Ascending aorta (tissue), 2 donors: ENCODE results near the gene SH3BGR. TPM values are rescaled to one million over a fixed set of nuclear protein-coding genes. Genes with fewer than 3 reads are reported as not detected.

ENCODE experiments used
- DNase-seq, 2 donors: peaks; one replicate each; pipeline ENCODE4 v3.0.0-alpha.2; 2019; ENCODE audit warnings: low spot score in 2 of 2
- H3K27ac ChIP-seq, 2 donors: fragments of 200-600 bp; sonication (generic); one replicate each; pipeline ENCODE4 v1.5.1; 2016 to 2017; ENCODE audit warnings: mild to moderate bottlenecking in 1 of 2
- H3K27me3 ChIP-seq: fragments of 200-600 bp; sonication (generic); one replicate; pipeline ENCODE4 v1.5.1; 2017
- H3K36me3 ChIP-seq, 2 donors: fragments of 200-600 bp; sonication (generic); one replicate each; pipeline ENCODE4 v1.5.1; 2016
- H3K4me1 ChIP-seq, 2 donors: fragments of 200-600 bp; sonication (generic); one replicate each; pipeline ENCODE4 v1.5.1; 2016 to 2017; ENCODE audit warnings: mild to moderate bottlenecking in 1 of 2
- H3K4me3 ChIP-seq, 2 donors: fragments of 200-600 bp; sonication (generic); one replicate each; pipeline ENCODE4 v1.5.1; 2016 to 2017; ENCODE audit warnings: mild to moderate bottlenecking in 1 of 2
- H3K9me3 ChIP-seq, 2 donors: fragments of 200-600 bp; sonication (generic); one replicate each; pipeline ENCODE4 v1.5.1; 2016
- intact Hi-C: fragments of 100-400 bp; cut with DNase I; formaldehyde crosslinking; loops from one replicate; pipeline ENCODE4 v1.15.1; 2023
- total RNA-seq: library from RNA; depleted of rRNA; stranded (reverse); fragments of >200 nt; gene quantifications from one replicate; pipeline ENCODE4 v1.1.0, GENCODE V29; 2016
- TF ChIP-seq, protein P1 (sequence below), 3 experiments: fragments of 200-600 bp in 2 of 3; fragments of 450-650 bp in 1 of 3; sonication (generic) in 2 of 3; IDR thresholded peaks; one replicate each; pipeline ENCODE4 v1.5.1; 2016 to 2019; ENCODE audit warnings: antibody characterized with exemption in 3 of 3, mild to moderate bottlenecking in 1 of 3, moderate library complexity in 1 of 3

The SH3BGR gene
- total RNA-seq, 1 donor from 2014 or later, result not detected

DNA sequence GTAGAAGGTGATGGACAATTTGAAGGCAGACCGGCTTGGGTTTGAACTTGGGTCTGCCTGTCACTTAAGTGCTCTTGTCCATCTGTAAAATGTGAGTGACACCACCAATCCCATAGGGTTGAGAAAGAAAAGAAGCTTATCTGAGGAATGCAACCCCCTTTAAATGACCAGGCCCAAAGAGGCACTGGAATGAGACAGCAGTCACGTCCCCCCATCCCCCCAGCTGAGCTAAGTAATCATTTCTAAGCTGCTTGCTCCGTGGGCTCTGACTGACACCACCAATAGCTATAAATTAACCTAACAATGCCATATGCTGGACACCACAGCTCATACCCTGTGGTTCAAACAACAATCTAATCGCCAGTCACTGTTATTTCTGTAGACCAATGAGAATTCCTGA lies 21.3 kb upstream of the SH3BGR start:
- no peaks in the 10 kb centered on the region for H3K9me3 ChIP-seq
- no peak overlapping the region for H3K4me3 ChIP-seq
- no peaks in the 10 kb centered on the region for H3K4me1 ChIP-seq
- intact Hi-C loops, result no loop called here
- no peaks in the 10 kb centered on the region for H3K27me3 ChIP-seq
- H3K36me3 ChIP-seq, result no peaks in the 10 kb centered on the region
- H3K27ac ChIP-seq, result no peak overlapping the region
- DNase-seq, result no peak
- TF ChIP-seq, protein P1, sequence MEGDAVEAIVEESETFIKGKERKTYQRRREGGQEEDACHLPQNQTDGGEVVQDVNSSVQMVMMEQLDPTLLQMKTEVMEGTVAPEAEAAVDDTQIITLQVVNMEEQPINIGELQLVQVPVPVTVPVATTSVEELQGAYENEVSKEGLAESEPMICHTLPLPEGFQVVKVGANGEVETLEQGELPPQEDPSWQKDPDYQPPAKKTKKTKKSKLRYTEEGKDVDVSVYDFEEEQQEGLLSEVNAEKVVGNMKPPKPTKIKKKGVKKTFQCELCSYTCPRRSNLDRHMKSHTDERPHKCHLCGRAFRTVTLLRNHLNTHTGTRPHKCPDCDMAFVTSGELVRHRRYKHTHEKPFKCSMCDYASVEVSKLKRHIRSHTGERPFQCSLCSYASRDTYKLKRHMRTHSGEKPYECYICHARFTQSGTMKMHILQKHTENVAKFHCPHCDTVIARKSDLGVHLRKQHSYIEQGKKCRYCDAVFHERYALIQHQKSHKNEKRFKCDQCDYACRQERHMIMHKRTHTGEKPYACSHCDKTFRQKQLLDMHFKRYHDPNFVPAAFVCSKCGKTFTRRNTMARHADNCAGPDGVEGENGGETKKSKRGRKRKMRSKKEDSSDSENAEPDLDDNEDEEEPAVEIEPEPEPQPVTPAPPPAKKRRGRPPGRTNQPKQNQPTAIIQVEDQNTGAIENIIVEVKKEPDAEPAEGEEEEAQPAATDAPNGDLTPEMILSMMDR (IDR thresholded peaks at IDR 0.05), result no peak

- intact Hi-C loops, result no loop called here
- no peak overlapping the region for H3K4me3 ChIP-seq
- TF ChIP-seq, protein P1 (IDR thresholded peaks at IDR 0.05), result no peak
These were observed 20.8 kb upstream of the SH3BGR start for GRCh38 chr21:39430954-39431353.

GRCh38 chr21:39434950-39435349 lies 16.8 kb upstream of the SH3BGR start:
- Histone ChIP-seq H3K27ac (no peak overlapping the region), H3K4me3 (no peak overlapping the region), H3K36me3 (no peaks in the 10 kb centered on the region), H3K27me3 (no peaks in the 10 kb centered on the region), H3K9me3 (no peaks in the 10 kb centered on the region), H3K4me1 (no peaks in the 10 kb centered on the region)
- intact Hi-C loops, result no loop called here
- no peak for DNase-seq
- TF ChIP-seq, protein P1 (IDR thresholded peaks at IDR 0.05), result no peak

More at GRCh38 chr21:39430954-39431353, 20.8 kb upstream of the SH3BGR start:
- Histone ChIP-seq H3K9me3 (no peaks in the 10 kb centered on the region), H3K27ac (no peak overlapping the region), H3K36me3 (no peaks in the 10 kb centered on the region), H3K4me1 (no peaks in the 10 kb centered on the region), H3K27me3 (no peaks in the 10 kb centered on the region)
- no peak for DNase-seq

DNA sequence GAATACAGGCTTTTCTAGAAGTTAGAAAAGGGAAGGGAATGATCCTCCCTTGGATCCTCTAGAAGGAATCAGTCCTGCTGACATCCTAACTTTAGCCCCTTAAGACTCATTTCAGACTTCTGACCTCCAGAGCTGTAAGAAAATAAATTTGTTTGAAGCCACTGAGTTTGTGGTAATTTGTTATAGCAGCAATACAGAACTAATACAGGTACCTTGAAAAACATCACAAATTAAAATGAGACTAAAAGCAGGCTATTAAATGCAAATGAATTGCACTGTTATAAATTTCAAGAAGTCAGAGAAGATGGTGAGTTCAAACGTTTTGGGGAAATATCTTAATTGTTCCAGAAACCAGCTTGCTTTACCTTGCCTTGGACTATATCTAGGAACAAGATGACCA lies 12.5 kb upstream of the SH3BGR start:
- H3K4me3 ChIP-seq, result no peak overlapping the region
- DNase-seq, result no peak
- no peaks in the 10 kb centered on the region for H3K4me1 ChIP-seq
- TF ChIP-seq, protein P1 (IDR thresholded peaks at IDR 0.05), result no peak
- H3K36me3 ChIP-seq, result no peaks in the 10 kb centered on the region
- intact Hi-C loops, result no loop called here
- H3K9me3 ChIP-seq, result no peaks in the 10 kb centered on the region
- no peak overlapping the region for H3K27ac ChIP-seq
- no peaks in the 10 kb centered on the region for H3K27me3 ChIP-seq

DNA sequence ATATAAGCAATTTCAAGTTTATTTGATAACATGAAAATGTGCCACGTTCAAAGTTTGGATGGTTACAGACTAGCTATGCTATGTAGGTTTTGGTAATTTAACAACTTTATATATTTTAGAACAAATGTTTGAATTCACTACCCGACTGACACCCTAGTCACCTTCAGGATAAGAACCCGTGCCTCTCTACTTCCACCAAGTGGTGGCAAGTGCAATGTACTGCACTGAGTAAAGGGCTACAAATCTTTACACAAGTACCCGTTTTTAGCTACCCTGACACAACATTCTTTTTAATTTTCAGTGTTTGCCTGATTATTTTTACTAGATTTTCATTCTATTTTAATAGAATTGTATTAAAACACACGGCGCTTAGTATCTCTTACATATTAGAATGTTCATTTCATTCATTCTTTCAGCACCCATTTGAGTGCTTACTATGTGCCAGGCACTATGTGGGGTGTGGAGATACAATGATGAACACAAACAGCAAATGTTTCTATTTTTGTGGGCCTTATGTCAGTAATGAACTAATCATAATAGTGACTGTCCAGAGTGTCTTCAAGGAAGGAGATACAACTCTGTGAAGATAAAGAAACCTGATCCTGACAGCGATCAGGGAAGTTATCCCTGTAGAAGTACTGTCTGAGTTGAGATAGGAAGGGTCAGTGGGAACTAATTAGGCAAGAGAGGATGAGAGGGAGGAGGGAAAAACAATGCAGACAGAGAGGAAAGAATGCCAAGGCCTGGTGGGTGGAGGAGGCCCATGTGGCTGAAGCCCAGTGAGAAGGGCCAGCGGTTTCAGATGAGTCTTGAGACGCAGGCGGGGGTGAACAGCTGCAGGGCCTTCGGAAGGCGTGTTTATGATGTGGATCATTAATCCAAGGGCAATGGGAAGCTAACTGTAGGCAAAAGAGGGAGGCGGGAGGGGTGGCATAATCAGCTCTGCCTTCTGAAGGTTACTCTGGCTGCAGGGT lies 10.0 kb upstream of the SH3BGR start:
- TF ChIP-seq, protein P1 (IDR thresholded peaks at IDR 0.05), result peak; percentile 8 to 57 (median 42)
- no peak for DNase-seq
- Histone ChIP-seq H3K4me1 (peaks cover 0 to 3% of the 10 kb centered on the region in 2 donors), H3K36me3 (no peaks in the 10 kb centered on the region), H3K27me3 (no peaks in the 10 kb centered on the region), H3K27ac (no peak overlapping the region), H3K9me3 (no peaks in the 10 kb centered on the region), H3K4me3 (no peak overlapping the region)
- intact Hi-C loops, result no loop called here
